ENCODE data around the gene CEP89. TPM values are rescaled to one million over a fixed set of nuclear protein-coding genes. Genes with fewer than 3 reads are reported as not detected.
"Not testable (repeated sequence)": the region's sequence is repeated elsewhere in the genome, so short reads cannot be mapped to it uniquely, and the experiment has no call there.

The CEP89 gene
- polyA plus RNA-seq, 1 donor, result 14.4 TPM

- no peak for DNase-seq
- Histone ChIP-seq H3K9me3 (ENCODE audit: control insufficient read depth, low read depth, low read length) (no peaks in the 10 kb centered on the region), H3K4me3 (ENCODE audit: low read length) (peak overlapping the region; percentile 87), H3K27ac (ENCODE audit: low read length) (no peak overlapping the region), H3K27me3 (ENCODE audit: control insufficient read depth, insufficient read depth, low read length) (no peaks in the 10 kb centered on the region), H3K4me1 (ENCODE audit: control insufficient read depth, insufficient read depth, low read length) (no peaks in the 10 kb centered on the region), H3K36me3 (ENCODE audit: control insufficient read depth, insufficient read depth, low read length) (peaks cover 8% of the 10 kb centered on the region)
- WGBS (ENCODE audit: insufficient coverage, low lambda C conversion rate), result no CpG with 5 or more reads among the region's 21 CpGs
Measured at GRCh38 chr19:32971012-32971595, 654 bp downstream of the CEP89 start.

DNA sequence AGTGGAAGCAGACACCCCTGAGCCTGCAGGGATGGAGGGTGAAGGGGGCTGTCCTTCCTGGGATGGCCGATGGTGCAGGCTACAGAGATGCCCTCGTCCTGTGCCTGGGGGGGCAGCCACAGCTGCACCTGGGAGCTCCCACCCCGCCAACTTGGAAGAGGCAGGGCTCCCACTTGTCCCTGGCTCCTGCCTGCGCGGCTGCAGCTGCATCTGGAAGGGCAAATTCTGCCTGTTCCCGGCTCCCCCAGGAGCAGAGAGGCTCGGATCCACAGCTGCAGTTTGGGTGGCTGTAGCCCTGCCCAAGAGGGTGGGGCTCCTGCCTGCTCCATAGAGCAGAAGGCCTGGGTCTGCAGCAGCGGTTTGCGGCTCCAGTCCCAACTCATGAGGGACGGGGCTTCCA is 2.2 kb downstream of the CEP89 start:
- no peaks in the 10 kb centered on the region for H3K27me3 ChIP-seq (ENCODE audit: control insufficient read depth, insufficient read depth, low read length)

GRCh38 chr19:32966750-32967149 is 5.0 kb downstream of the CEP89 start:
- Histone ChIP-seq H3K27me3 (ENCODE audit: control insufficient read depth, insufficient read depth, low read length) (no peaks in the 10 kb centered on the region), H3K27ac (ENCODE audit: low read length) (no peak overlapping the region), H3K4me1 (ENCODE audit: control insufficient read depth, insufficient read depth, low read length) (no peaks in the 10 kb centered on the region), H3K9me3 (ENCODE audit: control insufficient read depth, low read depth, low read length) (no peaks in the 10 kb centered on the region), H3K36me3 (ENCODE audit: control insufficient read depth, insufficient read depth, low read length) (peaks cover 25% of the 10 kb centered on the region), H3K4me3 (ENCODE audit: low read length) (no peak overlapping the region)
- WGBS (ENCODE audit: insufficient coverage, low lambda C conversion rate), result no CpG with 5 or more reads among the region's 9 CpGs
- no peak for DNase-seq

More for the DNA sequence above, 2.2 kb downstream of the CEP89 start:
- no CpG with 5 or more reads among the region's 10 CpGs for WGBS (ENCODE audit: insufficient coverage, low lambda C conversion rate)
- Histone ChIP-seq H3K4me3 (ENCODE audit: low read length) (no peak overlapping the region), H3K4me1 (ENCODE audit: control insufficient read depth, insufficient read depth, low read length) (no peaks in the 10 kb centered on the region), H3K36me3 (ENCODE audit: control insufficient read depth, insufficient read depth, low read length) (peaks cover 14% of the 10 kb centered on the region), H3K27ac (ENCODE audit: low read length) (no peak overlapping the region), H3K9me3 (ENCODE audit: control insufficient read depth, low read depth, low read length) (no peaks in the 10 kb centered on the region)
- no peak for DNase-seq

DNA sequence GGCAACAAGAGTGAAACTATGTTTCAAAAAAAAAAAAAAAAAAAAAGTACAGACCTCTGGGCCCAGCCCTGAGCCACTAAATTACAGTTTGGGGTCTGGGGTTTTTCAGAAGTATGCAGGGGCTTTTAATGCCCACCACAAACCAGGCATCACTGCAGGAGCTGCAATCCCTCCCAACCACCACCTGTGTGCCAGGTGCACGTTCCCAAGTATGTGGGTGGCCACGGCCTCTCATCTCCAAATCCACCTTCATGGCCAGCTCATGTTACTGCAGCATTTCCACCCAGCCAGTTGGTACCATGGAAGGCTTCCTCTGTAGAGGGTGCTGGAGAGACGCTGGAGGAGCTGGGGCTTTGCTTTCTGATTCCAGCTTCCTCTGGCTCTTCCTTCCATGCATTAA is 26.5 kb downstream of the CEP89 start:
- H3K4me3 ChIP-seq (ENCODE audit: low read length), result no peak overlapping the region

DNA sequence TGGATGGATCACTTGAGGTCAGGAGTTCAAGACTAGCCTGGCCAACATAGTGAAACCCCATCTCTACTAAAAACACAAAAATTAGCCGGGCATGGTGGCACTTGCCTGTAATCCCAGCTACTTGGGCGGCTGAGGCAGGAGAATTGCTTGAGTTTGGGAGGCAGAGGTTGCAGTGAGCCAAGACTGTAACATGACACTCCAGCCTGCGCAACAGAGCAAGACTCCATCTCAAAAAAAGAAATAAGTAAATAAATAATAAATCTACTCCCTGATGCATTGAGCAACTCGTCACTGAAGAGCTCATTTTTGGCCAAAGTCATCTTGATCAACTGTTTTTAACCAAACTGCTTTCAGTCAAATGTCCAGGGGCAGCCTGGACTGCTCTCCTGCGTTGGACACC is 30.5 kb downstream of the CEP89 start:
- DNase-seq; H3K27me3 ChIP-seq (ENCODE audit: control insufficient read depth, insufficient read depth, low read length); H3K9me3 ChIP-seq (ENCODE audit: control insufficient read depth, low read depth, low read length); H3K4me3 ChIP-seq (ENCODE audit: low read length); H3K27ac ChIP-seq (ENCODE audit: low read length); H3K4me1 ChIP-seq (ENCODE audit: control insufficient read depth, insufficient read depth, low read length): not testable (repeated sequence)
- WGBS (ENCODE audit: insufficient coverage, low lambda C conversion rate), result no CpG with 5 or more reads among the region's 5 CpGs
- H3K36me3 ChIP-seq (ENCODE audit: control insufficient read depth, insufficient read depth, low read length), result peaks cover 49% of the 10 kb centered on the region

More for the DNA sequence above, 26.5 kb downstream of the CEP89 start:
- no peak for DNase-seq
- no peak overlapping the region for H3K27ac ChIP-seq (ENCODE audit: low read length)
- H3K9me3 ChIP-seq (ENCODE audit: control insufficient read depth, low read depth, low read length), result no peaks in the 10 kb centered on the region
- H3K4me1 ChIP-seq (ENCODE audit: control insufficient read depth, insufficient read depth, low read length), result no peaks in the 10 kb centered on the region
- H3K27me3 ChIP-seq (ENCODE audit: control insufficient read depth, insufficient read depth, low read length), result no peaks in the 10 kb centered on the region
- H3K36me3 ChIP-seq (ENCODE audit: control insufficient read depth, insufficient read depth, low read length), result peaks cover 60% of the 10 kb centered on the region
- no CpG with 5 or more reads among the region's 3 CpGs for WGBS (ENCODE audit: insufficient coverage, low lambda C conversion rate)

- no CpG with 5 or more reads among the region's 8 CpGs for WGBS (ENCODE audit: insufficient coverage, low lambda C conversion rate)
- H3K36me3 ChIP-seq (ENCODE audit: control insufficient read depth, insufficient read depth, low read length), result peaks cover 39% of the 10 kb centered on the region
Measured at GRCh38 chr19:32936065-32936464, 35.7 kb downstream of the CEP89 start.

DNA sequence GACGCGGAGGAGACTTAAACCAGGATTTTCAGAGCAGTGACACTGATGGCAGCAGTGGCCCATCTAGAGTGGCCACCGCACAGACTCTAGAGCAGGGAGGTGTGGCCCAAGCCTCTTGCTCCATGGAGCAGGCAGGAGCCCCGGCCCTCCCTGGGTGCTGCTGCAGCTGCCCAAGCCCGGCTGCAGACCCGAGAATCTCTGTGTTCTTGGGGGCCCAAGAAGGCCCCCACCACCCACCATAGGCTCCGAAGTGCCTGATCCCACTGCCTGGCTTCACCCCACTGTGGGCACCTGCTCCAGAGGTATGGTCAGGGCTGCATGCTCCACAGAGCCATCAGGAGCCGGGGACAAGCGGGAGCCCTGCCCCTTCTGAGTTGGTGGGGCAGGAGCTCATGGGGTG is 36.1 kb downstream of the CEP89 start:
- peaks cover 41% of the 10 kb centered on the region for H3K36me3 ChIP-seq (ENCODE audit: control insufficient read depth, insufficient read depth, low read length)
- no peaks in the 10 kb centered on the region for H3K4me1 ChIP-seq (ENCODE audit: control insufficient read depth, insufficient read depth, low read length)
- no peak overlapping the region for H3K4me3 ChIP-seq (ENCODE audit: low read length)
- DNase-seq, result no peak
- no CpG with 5 or more reads among the region's 9 CpGs for WGBS (ENCODE audit: insufficient coverage, low lambda C conversion rate)
- no peak overlapping the region for H3K27ac ChIP-seq (ENCODE audit: low read length)
- H3K9me3 ChIP-seq (ENCODE audit: control insufficient read depth, low read depth, low read length), result no peaks in the 10 kb centered on the region
- no peaks in the 10 kb centered on the region for H3K27me3 ChIP-seq (ENCODE audit: control insufficient read depth, insufficient read depth, low read length)

More at GRCh38 chr19:32936065-32936464, 35.7 kb downstream of the CEP89 start:
- H3K9me3 ChIP-seq (ENCODE audit: control insufficient read depth, low read depth, low read length), result no peaks in the 10 kb centered on the region
- no peaks in the 10 kb centered on the region for H3K4me1 ChIP-seq (ENCODE audit: control insufficient read depth, insufficient read depth, low read length)
- no peak overlapping the region for H3K27ac ChIP-seq (ENCODE audit: low read length)
- no peak overlapping the region for H3K4me3 ChIP-seq (ENCODE audit: low read length)
- H3K27me3 ChIP-seq (ENCODE audit: control insufficient read depth, insufficient read depth, low read length), result no peaks in the 10 kb centered on the region
- no peak for DNase-seq

DNA sequence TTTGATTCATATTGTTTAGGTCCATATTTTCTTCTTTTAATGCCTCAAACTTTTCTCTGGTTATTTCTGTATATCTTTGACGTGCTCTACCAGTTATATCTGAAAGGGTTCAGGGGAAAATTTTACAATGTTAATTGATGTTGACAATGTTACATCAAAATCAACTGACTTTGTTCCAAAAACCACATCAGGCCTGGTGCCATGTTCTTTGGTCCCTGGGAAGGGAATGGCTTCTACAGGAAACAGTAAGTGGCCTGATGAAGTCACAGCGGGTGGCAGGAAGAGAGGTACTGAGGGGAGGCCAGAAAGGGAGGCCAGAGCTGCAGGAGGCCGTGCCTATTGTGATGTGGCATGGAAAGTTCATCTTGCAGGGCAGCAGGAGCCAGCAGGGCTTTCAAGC is 38.2 kb downstream of the CEP89 start:
- Histone ChIP-seq H3K27me3 (ENCODE audit: control insufficient read depth, insufficient read depth, low read length) (no peaks in the 10 kb centered on the region), H3K9me3 (ENCODE audit: control insufficient read depth, low read depth, low read length) (no peaks in the 10 kb centered on the region), H3K4me1 (ENCODE audit: control insufficient read depth, insufficient read depth, low read length) (no peaks in the 10 kb centered on the region), H3K4me3 (ENCODE audit: low read length) (no peak overlapping the region), H3K27ac (ENCODE audit: low read length) (no peak overlapping the region), H3K36me3 (ENCODE audit: control insufficient read depth, insufficient read depth, low read length) (peaks cover 53% of the 10 kb centered on the region)
- 80% methylated on average over 1 of the region's 3 CpGs for WGBS (ENCODE audit: insufficient coverage, low lambda C conversion rate)
- no peak for DNase-seq

DNA sequence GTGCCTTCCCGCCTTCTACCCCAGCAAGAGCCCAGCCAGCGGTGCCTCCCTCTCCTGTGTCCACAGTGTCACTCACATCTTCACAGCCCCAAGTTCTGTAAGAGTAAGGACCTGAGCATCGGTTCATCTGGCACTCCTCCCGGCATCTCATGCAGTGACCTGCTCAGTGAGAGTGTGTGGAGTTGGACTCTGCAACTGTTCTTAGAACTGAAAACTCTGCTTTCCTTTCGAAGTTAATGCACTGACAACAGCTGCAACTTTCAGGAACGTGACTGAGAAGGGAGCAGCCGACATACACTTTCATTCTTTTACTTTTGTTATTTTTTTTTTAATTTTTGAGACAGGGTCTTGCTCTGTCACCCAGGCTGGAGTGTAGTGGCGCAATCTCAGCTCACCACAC is 41.2 kb downstream of the CEP89 start:
- H3K36me3 ChIP-seq (ENCODE audit: control insufficient read depth, insufficient read depth, low read length), result peaks cover 36% of the 10 kb centered on the region

DNA sequence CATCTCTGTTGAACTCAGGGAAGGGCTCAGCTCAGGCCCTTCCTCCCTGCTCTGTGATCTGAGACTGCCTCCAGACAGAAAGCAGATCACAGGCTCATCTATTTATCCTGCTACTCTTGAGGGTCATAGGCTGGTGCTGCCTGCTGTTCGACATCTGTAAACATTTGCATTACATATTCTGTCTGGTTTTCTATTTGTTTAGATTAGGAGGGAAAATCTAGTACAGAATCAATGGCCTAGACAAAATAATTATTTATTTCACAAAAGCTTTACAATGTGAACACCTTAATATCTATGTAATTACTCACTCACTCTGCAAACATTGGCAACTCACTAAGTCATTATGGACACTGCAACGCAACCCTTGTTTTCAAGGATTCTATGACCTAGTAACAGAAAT is 43.0 kb downstream of the CEP89 start:
- Histone ChIP-seq H3K36me3 (ENCODE audit: control insufficient read depth, insufficient read depth, low read length) (peaks cover 37% of the 10 kb centered on the region), H3K27me3 (ENCODE audit: control insufficient read depth, insufficient read depth, low read length) (no peaks in the 10 kb centered on the region), H3K27ac (ENCODE audit: low read length) (no peak overlapping the region), H3K4me3 (ENCODE audit: low read length) (no peak overlapping the region), H3K4me1 (ENCODE audit: control insufficient read depth, insufficient read depth, low read length) (no peaks in the 10 kb centered on the region), H3K9me3 (ENCODE audit: control insufficient read depth, low read depth, low read length) (peaks cover 6% of the 10 kb centered on the region)
- 100% methylated on average over 1 of the region's 2 CpGs for WGBS (ENCODE audit: insufficient coverage, low lambda C conversion rate)
- DNase-seq, result no peak

More for the DNA sequence above, 41.2 kb downstream of the CEP89 start:
- Histone ChIP-seq H3K4me3 (ENCODE audit: low read length) (no peak overlapping the region), H3K4me1 (ENCODE audit: control insufficient read depth, insufficient read depth, low read length) (no peaks in the 10 kb centered on the region), H3K27ac (ENCODE audit: low read length) (no peak overlapping the region), H3K9me3 (ENCODE audit: control insufficient read depth, low read depth, low read length) (peaks cover 6% of the 10 kb centered on the region), H3K27me3 (ENCODE audit: control insufficient read depth, insufficient read depth, low read length) (no peaks in the 10 kb centered on the region)
- 100% methylated on average over 3 of the region's 8 CpGs for WGBS (ENCODE audit: insufficient coverage, low lambda C conversion rate)
- DNase-seq, result no peak

GRCh38 chr19:32924200-32924599 is 47.6 kb downstream of the CEP89 start:
- no CpG with 5 or more reads among the region's 6 CpGs for WGBS (ENCODE audit: insufficient coverage, low lambda C conversion rate)
- Histone ChIP-seq H3K9me3 (ENCODE audit: control insufficient read depth, low read depth, low read length) (peaks cover 6% of the 10 kb centered on the region), H3K4me3 (ENCODE audit: low read length) (no peak overlapping the region), H3K36me3 (ENCODE audit: control insufficient read depth, insufficient read depth, low read length) (peaks cover 32% of the 10 kb centered on the region), H3K27ac (ENCODE audit: low read length) (no peak overlapping the region), H3K4me1 (ENCODE audit: control insufficient read depth, insufficient read depth, low read length) (no peaks in the 10 kb centered on the region), H3K27me3 (ENCODE audit: control insufficient read depth, insufficient read depth, low read length) (no peaks in the 10 kb centered on the region)
- DNase-seq, result peak in 1 of 2 donors; percentile 26

Measured in large intestine (tissue), 3 donors.